Right lobe of liver (tissue), 6 donors: ENCODE data around the gene CLPSL2. TPM values are rescaled to one million over a fixed set of nuclear protein-coding genes. Genes with fewer than 3 reads are reported as not detected.

Source experiments
- ATAC-seq, 4 donors: fragments of 200-7000 bp; cut with Tn5 transposase; one replicate each; pipeline ENCODE4 v1.9.1; 2020; ENCODE audit warnings: mild to moderate bottlenecking in 4 of 4, moderate library complexity in 4 of 4
- DNase-seq, 3 donors: peaks; one replicate each; pipeline ENCODE4 v3.0.0-alpha.2; 2020
- H3K27ac ChIP-seq, 3 donors: fragments of 200-600 bp; one replicate each; pipeline ENCODE4 v1.8.0; 2022
- H3K27me3 ChIP-seq, 2 donors: fragments of 200-600 bp; one replicate each; pipeline ENCODE4 v1.8.0; 2022
- H3K36me3 ChIP-seq, 4 donors: fragments of 200-600 bp; sonication (generic) in 1 of 4; one replicate each; pipeline versions ENCODE4 v1.5.1 to v1.8.0; 2017 to 2022; ENCODE audit warnings: control low read depth in 1 of 4
- H3K4me1 ChIP-seq, 4 donors: fragments of 200-600 bp; sonication (generic) in 1 of 4; one replicate each; pipeline versions ENCODE4 v1.5.1 to v1.8.0; 2017 to 2022; ENCODE audit warnings: control low read depth in 1 of 4
- H3K4me3 ChIP-seq, 3 donors: fragments of 200-600 bp; one replicate each; pipeline ENCODE4 v1.8.0; 2022
- H3K9me3 ChIP-seq, 4 donors: fragments of 200-600 bp; sonication (generic) in 1 of 4; one replicate each; pipeline versions ENCODE4 v1.5.1 to v1.8.0; 2017 to 2022; ENCODE audit warnings: control low read depth in 1 of 4
- CTCF ChIP-seq, 4 donors: fragments of 200-600 bp in 3 of 4; fragments of 450-650 bp in 1 of 4; IDR thresholded peaks; one replicate each; pipeline versions ENCODE4 v1.5.1 to v1.8.0; 2016 to 2022; ENCODE audit warnings: antibody characterized with exemption in 4 of 4, mild to moderate bottlenecking in 2 of 4
- POLR2A ChIP-seq: fragments of 450-650 bp; IDR thresholded peaks from one replicate; pipeline ENCODE4 v1.6.1; 2017; ENCODE audit warnings: antibody characterized with exemption, mild to moderate bottlenecking
- WGBS: methylation state at CpG from one replicate; pipeline ENCODE4 v1.1.6; 2018; ENCODE audit warnings: low coverage, low lambda C conversion rate; ENCODE audit not compliant: insufficient coverage; ENCODE audit errors: missing lambda C conversion rate; 5-methylcytosine and 5-hydroxymethylcytosine counted together
- intact Hi-C, 2 donors: fragments of 100-400 bp; cut with DNase I; formaldehyde crosslinking; loops; one replicate each; pipeline versions ENCODE4 v1.11.2 to v1.14.1; 2022
- total RNA-seq, 6 experiments: library from RNA; depleted of rRNA in 2 of 6; stranded (reverse); fragments of >200 nt in 2 of 6; fragmentation: NEBNext Ultra II Directional in 3 of 6; extraction: Animal tissue kit (Norgen Biotek cat#: 25700) in 3 of 6; gene quantifications; one replicate each; pipeline versions ENCODE4 v1.1.0 to v1.2.4, GENCODE V29; 2016 to 2023
- donor health status: DM: no; HTN: yes; CAD: no.
- donor health status: DM: no; HTN: no; CAD: no.
- donor health status: DM: no; HTN: no; CAD: no.
- donor health status: DM: no; HTN: yes; CAD: no.
- donor health status: DM: no; HTN: yes; CAD: no.

The CLPSL2 gene
- total RNA-seq, 6 experiments from 2014 or later = not detected

- no peaks in the 10 kb centered on the region for H3K9me3 ChIP-seq
- H3K4me3 ChIP-seq = no peak overlapping the region
- H3K4me1 ChIP-seq = no peaks in the 10 kb centered on the region
- 57% methylated on average over 3 of the region's 4 CpGs for WGBS
- H3K27me3 ChIP-seq = no peaks in the 10 kb centered on the region
- intact Hi-C loops = no loop called here
- TF ChIP-seq POLR2A (no peak), CTCF (IDR thresholded peaks at IDR 0.05) (no peak)
- H3K36me3 ChIP-seq = no peaks in the 10 kb centered on the region
- no peak for ATAC-seq
- no peak for DNase-seq
- no peak overlapping the region for H3K27ac ChIP-seq
Measured at GRCh38 chr6:35751594-35751993, 24.8 kb upstream of the CLPSL2 start.

- Histone ChIP-seq H3K4me3 (no peak overlapping the region), H3K9me3 (no peaks in the 10 kb centered on the region), H3K27ac (no peak overlapping the region), H3K36me3 (no peaks in the 10 kb centered on the region), H3K27me3 (no peaks in the 10 kb centered on the region), H3K4me1 (no peaks in the 10 kb centered on the region)
- no peak for DNase-seq
- 56% methylated on average over 4 of the region's 4 CpGs for WGBS
- TF ChIP-seq CTCF (IDR thresholded peaks at IDR 0.05) (no peak), POLR2A (no peak)
- intact Hi-C loops = no loop called here
- ATAC-seq = no peak
Measured at GRCh38 chr6:35752330-35752729, 24.1 kb upstream of the CLPSL2 start.

GRCh38 chr6:35754452-35755277 is 21.7 kb upstream of the CLPSL2 start:
- ATAC-seq = peak; percentile 64 to 93 (median 77)
- no peaks in the 10 kb centered on the region for H3K27me3 ChIP-seq
- no peak for DNase-seq
- intact Hi-C loops = no loop called here
- no peak overlapping the region for H3K27ac ChIP-seq
- H3K36me3 ChIP-seq = no peaks in the 10 kb centered on the region
- H3K4me3 ChIP-seq = no peak overlapping the region
- H3K9me3 ChIP-seq = no peaks in the 10 kb centered on the region
- TF ChIP-seq CTCF (IDR thresholded peaks at IDR 0.05) (peak in 3 of 4 donors; percentile 8 to 22 (median 11)), POLR2A (no peak)
- WGBS = 92% methylated on average over 2 of the region's 6 CpGs
- no peaks in the 10 kb centered on the region for H3K4me1 ChIP-seq

DNA sequence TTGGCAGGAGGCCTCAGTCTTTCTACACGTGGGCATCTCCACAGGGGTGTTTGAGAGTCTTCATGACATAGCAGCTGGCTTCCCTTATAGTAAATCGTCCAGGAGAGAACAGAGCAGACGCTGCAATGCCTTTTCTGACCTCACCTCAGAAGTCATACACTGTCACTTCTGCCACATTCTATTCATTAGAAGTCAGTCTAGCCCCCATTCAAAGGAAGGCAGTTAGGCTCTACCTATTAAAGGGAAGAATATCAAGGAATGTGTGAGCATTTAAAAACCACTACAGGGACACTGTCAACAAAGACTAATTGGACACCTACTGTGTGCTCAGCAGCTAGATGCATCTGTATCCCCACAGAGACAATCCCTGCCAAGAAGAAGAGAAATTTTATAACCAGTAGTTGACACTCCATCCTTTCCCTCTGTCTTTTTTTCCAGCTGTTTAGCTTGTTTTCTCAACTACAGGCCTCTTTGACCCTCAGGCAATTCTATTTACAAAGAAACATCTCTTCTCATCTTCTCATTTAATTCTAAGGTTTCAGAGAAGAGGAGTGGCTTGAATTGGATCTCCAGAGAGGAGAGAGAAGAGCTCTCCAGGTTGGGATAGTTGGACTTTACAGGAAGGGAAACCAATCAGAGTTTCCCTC is 21.0 kb upstream of the CLPSL2 start:
- intact Hi-C loops = no loop called here
- ATAC-seq = no peak
- no peak for TF ChIP-seq POLR2A
- TF ChIP-seq CTCF (IDR thresholded peaks at IDR 0.05) = no peak

More for the DNA sequence above, 21.0 kb upstream of the CLPSL2 start:
- Histone ChIP-seq H3K4me3 (no peak overlapping the region), H3K9me3 (no peaks in the 10 kb centered on the region), H3K27ac (no peak overlapping the region), H3K36me3 (no peaks in the 10 kb centered on the region), H3K4me1 (no peaks in the 10 kb centered on the region), H3K27me3 (no peaks in the 10 kb centered on the region)
- WGBS = 55% methylated on average over 2 of the region's 3 CpGs
- DNase-seq = no peak
